ENCODE results near the gene POLG. TPM values are rescaled to one million over a fixed set of nuclear protein-coding genes. Genes with fewer than 3 reads are reported as not detected.

POLG gene
- total and polyA plus RNA-seq, 2 of the 13 experiments (the other 11 are each of a cell fraction or from before 2014, with no cell fraction given): 26.6 to 35.5 TPM

DNA sequence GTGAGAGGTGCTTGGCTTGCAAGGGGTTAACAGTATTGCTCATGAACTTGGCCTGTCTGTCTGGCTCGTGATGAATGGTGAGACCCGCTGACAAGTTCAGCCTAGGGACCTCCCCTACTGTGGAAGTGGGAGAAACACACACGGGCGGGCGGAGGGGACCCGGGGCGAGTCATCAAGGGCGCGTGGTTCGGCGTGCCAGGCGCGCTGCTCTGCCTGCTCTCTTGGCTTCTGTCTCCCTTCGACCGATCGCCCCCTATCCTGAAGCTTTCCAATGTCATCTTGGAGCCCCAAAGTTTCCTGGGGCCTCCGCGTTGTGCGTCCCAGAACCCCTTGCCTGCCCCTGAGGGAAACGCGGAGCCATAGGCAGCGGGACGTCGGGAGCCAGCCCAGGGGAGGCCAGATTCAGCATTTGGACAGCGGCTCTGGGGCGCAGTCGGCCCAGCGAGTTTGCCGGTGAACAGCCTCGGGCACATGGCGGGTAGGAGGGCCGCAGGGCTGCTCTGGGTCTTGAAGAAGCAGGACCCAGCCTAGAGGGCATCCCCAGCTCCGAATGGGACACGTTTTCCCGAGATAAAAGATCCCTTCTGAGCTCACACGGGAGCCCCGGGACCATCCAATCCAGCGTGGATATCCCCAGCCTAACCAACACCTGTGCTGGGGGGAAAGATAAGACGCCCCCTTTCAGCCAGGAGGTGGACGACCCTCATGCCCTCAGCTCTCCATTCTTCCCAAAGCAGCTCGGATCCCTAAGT lies 27.0 kb upstream of the POLG start (continued):
- TF ChIP-seq, protein P1, sequence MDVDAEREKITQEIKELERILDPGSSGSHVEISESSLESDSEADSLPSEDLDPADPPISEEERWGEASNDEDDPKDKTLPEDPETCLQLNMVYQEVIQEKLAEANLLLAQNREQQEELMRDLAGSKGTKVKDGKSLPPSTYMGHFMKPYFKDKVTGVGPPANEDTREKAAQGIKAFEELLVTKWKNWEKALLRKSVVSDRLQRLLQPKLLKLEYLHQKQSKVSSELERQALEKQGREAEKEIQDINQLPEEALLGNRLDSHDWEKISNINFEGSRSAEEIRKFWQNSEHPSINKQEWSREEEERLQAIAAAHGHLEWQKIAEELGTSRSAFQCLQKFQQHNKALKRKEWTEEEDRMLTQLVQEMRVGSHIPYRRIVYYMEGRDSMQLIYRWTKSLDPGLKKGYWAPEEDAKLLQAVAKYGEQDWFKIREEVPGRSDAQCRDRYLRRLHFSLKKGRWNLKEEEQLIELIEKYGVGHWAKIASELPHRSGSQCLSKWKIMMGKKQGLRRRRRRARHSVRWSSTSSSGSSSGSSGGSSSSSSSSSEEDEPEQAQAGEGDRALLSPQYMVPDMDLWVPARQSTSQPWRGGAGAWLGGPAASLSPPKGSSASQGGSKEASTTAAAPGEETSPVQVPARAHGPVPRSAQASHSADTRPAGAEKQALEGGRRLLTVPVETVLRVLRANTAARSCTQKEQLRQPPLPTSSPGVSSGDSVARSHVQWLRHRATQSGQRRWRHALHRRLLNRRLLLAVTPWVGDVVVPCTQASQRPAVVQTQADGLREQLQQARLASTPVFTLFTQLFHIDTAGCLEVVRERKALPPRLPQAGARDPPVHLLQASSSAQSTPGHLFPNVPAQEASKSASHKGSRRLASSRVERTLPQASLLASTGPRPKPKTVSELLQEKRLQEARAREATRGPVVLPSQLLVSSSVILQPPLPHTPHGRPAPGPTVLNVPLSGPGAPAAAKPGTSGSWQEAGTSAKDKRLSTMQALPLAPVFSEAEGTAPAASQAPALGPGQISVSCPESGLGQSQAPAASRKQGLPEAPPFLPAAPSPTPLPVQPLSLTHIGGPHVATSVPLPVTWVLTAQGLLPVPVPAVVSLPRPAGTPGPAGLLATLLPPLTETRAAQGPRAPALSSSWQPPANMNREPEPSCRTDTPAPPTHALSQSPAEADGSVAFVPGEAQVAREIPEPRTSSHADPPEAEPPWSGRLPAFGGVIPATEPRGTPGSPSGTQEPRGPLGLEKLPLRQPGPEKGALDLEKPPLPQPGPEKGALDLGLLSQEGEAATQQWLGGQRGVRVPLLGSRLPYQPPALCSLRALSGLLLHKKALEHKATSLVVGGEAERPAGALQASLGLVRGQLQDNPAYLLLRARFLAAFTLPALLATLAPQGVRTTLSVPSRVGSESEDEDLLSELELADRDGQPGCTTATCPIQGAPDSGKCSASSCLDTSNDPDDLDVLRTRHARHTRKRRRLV (CRISPR knock-in tag; IDR thresholded peaks at IDR 0.05): no peak
- TF ChIP-seq ZNF382 (CRISPR knock-in tag; IDR thresholded peaks at IDR 0.05; ENCODE audit: borderline replicate concordance) (no peak), BORCS8-MEF2B (CRISPR knock-in tag; IDR thresholded peaks at IDR 0.05) (peak; percentile 94), ZBTB1 (CRISPR knock-in tag; IDR thresholded peaks at IDR 0.05; ENCODE audit: borderline replicate concordance) (peak; percentile 39; the same call in 1 of the 2 replicates), JARID2 (CRISPR knock-in tag; IDR thresholded peaks at IDR 0.05; ENCODE audit: insufficient replicate concordance) (no peak), ZNF337 (CRISPR knock-in tag; IDR thresholded peaks at IDR 0.05; ENCODE audit: borderline replicate concordance, low read depth) (no peak), ZSCAN22 (CRISPR knock-in tag; IDR thresholded peaks at IDR 0.05) (no peak), FOSL2 (CRISPR knock-in tag; IDR thresholded peaks at IDR 0.05) (peak; percentile 58), HDAC2 (CRISPR knock-in tag; IDR thresholded peaks at IDR 0.05) (peak; percentile 73; the same call in 1 of the 2 replicates)
- TF ChIP-seq, protein P2, sequence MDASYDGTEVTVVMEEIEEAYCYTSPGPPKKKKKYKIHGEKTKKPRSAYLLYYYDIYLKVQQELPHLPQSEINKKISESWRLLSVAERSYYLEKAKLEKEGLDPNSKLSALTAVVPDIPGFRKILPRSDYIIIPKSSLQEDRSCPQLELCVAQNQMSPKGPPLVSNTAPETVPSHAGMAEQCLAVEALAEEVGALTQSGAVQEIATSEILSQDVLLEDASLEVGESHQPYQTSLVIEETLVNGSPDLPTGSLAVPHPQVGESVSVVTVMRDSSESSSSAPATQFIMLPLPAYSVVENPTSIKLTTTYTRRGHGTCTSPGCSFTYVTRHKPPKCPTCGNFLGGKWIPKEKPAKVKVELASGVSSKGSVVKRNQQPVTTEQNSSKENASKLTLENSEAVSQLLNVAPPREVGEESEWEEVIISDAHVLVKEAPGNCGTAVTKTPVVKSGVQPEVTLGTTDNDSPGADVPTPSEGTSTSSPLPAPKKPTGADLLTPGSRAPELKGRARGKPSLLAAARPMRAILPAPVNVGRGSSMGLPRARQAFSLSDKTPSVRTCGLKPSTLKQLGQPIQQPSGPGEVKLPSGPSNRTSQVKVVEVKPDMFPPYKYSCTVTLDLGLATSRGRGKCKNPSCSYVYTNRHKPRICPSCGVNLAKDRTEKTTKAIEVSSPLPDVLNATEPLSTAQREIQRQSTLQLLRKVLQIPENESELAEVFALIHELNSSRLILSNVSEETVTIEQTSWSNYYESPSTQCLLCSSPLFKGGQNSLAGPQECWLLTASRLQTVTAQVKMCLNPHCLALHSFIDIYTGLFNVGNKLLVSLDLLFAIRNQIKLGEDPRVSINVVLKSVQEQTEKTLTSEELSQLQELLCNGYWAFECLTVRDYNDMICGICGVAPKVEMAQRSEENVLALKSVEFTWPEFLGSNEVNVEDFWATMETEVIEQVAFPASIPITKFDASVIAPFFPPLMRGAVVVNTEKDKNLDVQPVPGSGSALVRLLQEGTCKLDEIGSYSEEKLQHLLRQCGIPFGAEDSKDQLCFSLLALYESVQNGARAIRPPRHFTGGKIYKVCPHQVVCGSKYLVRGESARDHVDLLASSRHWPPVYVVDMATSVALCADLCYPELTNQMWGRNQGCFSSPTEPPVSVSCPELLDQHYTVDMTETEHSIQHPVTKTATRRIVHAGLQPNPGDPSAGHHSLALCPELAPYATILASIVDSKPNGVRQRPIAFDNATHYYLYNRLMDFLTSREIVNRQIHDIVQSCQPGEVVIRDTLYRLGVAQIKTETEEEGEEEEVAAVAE (CRISPR knock-in tag; IDR thresholded peaks at IDR 0.05; ENCODE audit: borderline replicate concordance): peak; percentile 85
- TF ChIP-seq, protein P3, sequence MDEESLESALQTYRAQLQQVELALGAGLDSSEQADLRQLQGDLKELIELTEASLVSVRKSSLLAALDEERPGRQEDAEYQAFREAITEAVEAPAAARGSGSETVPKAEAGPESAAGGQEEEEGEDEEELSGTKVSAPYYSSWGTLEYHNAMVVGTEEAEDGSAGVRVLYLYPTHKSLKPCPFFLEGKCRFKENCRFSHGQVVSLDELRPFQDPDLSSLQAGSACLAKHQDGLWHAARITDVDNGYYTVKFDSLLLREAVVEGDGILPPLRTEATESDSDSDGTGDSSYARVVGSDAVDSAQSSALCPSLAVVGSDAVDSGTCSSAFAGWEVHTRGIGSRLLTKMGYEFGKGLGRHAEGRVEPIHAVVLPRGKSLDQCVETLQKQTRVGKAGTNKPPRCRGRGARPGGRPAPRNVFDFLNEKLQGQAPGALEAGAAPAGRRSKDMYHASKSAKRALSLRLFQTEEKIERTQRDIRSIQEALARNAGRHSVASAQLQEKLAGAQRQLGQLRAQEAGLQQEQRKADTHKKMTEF (CRISPR knock-in tag; IDR thresholded peaks at IDR 0.05): peak; percentile 60; the same call in 1 of the 2 replicates
- TF ChIP-seq, protein P4, sequence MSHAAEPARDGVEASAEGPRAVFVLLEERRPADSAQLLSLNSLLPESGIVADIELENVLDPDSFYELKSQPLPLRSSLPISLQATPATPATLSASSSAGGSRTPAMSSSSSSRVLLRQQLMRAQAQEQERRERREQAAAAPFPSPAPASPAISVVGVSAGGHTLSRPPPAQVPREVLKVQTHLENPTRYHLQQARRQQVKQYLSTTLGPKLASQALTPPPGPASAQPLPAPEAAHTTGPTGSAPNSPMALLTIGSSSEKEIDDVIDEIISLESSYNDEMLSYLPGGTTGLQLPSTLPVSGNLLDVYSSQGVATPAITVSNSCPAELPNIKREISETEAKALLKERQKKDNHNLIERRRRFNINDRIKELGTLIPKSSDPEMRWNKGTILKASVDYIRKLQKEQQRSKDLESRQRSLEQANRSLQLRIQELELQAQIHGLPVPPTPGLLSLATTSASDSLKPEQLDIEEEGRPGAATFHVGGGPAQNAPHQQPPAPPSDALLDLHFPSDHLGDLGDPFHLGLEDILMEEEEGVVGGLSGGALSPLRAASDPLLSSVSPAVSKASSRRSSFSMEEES (CRISPR knock-in tag; IDR thresholded peaks at IDR 0.05): peak; percentile 77
- TF ChIP-seq, protein P5, sequence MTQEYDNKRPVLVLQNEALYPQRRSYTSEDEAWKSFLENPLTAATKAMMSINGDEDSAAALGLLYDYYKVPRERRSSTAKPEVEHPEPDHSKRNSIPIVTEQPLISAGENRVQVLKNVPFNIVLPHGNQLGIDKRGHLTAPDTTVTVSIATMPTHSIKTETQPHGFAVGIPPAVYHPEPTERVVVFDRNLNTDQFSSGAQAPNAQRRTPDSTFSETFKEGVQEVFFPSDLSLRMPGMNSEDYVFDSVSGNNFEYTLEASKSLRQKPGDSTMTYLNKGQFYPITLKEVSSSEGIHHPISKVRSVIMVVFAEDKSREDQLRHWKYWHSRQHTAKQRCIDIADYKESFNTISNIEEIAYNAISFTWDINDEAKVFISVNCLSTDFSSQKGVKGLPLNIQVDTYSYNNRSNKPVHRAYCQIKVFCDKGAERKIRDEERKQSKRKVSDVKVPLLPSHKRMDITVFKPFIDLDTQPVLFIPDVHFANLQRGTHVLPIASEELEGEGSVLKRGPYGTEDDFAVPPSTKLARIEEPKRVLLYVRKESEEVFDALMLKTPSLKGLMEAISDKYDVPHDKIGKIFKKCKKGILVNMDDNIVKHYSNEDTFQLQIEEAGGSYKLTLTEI (CRISPR knock-in tag; conservative IDR thresholded peaks at IDR 0.05): no peak

All from HepG2 (cell line).